ENCODE results near the gene RPL18A.
"Not testable (repeated sequence)": the region's sequence is repeated elsewhere in the genome, so short reads cannot be mapped to it uniquely, and the experiment has no call there.

The RPL18A gene

DNA sequence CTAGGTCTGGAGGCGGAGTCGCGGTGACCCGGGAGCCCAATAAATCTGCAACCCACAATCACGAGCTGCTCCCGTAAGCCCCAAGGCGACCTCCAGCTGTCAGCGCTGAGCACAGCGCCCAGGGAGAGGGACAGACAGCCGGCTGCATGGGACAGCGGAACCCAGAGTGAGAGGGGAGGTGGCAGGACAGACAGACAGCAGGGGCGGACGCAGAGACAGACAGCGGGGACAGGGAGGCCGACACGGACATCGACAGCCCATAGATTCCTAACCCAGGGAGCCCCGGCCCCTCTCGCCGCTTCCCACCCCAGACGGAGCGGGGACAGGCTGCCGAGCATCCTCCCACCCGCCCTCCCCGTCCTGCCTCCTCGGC is 12.2 kb downstream of the RPL18A start, which contains the start of gene SLC5A5:
Gene SLC5A5, plus strand, starts transcription at position 68 of the 373 bp plus-strand sequence. CDS start 375 bp downstream, outside the sequence.
- H3K27me3 ChIP-seq (replicated peaks; ENCODE audit: control insufficient read depth, insufficient read depth, low read length) = peaks cover 43% of the 10 kb centered on the region

DNA sequence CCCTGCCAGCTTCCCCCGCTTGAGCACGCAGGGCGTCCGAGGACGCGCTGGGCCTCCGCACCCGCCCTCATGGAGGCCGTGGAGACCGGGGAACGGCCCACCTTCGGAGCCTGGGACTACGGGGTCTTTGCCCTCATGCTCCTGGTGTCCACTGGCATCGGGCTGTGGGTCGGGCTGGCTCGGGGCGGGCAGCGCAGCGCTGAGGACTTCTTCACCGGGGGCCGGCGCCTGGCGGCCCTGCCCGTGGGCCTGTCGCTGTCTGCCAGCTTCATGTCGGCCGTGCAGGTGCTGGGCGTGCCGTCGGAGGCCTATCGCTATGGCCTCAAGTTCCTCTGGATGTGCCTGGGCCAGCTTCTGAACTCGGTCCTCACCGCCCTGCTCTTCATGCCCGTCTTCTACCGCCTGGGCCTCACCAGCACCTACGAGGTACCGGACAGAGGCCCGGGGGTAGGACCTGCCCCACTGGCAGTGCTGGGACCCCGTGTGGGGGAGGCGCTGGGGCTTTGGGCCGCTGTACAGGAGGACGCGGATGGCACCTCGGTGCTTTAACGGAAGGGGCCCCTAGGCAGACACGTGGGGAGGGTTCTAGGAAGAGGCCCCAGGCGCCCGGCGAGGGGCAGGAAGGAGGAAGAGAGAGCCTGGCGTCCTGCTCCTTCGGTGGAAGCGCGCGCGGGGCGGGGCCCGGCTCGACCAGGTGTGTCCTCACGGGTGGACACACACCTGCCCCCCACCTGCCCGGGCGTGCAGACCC is 12.7 kb downstream of the RPL18A start:
- Histone ChIP-seq H3K27me3 (replicated peaks; ENCODE audit: control insufficient read depth, insufficient read depth, low read length) (peaks cover 43% of the 10 kb centered on the region), H3K36me3 (ENCODE audit: control insufficient read depth, insufficient read depth, low read length, severe bottlenecking) (no peaks in the 10 kb centered on the region), H3K9me3 (ENCODE audit: control insufficient read depth, low read length) (no peaks in the 10 kb centered on the region), H3K9ac (ENCODE audit: low read length) (no peak overlapping the region), H3K4me3 (ENCODE audit: low read length) (no peak overlapping the region), H3K4me1 (ENCODE audit: control insufficient read depth, insufficient read depth, low read length) (peaks cover 3% of the 10 kb centered on the region)
- DNase-seq (ENCODE audit: low read depth) = no peak

More for the DNA sequence above, 12.2 kb downstream of the RPL18A start, which contains the start of gene SLC5A5:
- no peak within 1 kb of the TSS for H3K9ac ChIP-seq (ENCODE audit: low read length)
- no peak within 1 kb of the TSS for H3K4me3 ChIP-seq (ENCODE audit: low read length)
- no peaks in the 10 kb centered on the region for H3K9me3 ChIP-seq (ENCODE audit: control insufficient read depth, low read length)
- DNase-seq (ENCODE audit: low read depth) = no peak
- H3K36me3 ChIP-seq (ENCODE audit: control insufficient read depth, insufficient read depth, low read length, severe bottlenecking) = no peaks in the 10 kb centered on the region
- peaks cover 3% of the 10 kb centered on the region for H3K4me1 ChIP-seq (ENCODE audit: control insufficient read depth, insufficient read depth, low read length)

DNA sequence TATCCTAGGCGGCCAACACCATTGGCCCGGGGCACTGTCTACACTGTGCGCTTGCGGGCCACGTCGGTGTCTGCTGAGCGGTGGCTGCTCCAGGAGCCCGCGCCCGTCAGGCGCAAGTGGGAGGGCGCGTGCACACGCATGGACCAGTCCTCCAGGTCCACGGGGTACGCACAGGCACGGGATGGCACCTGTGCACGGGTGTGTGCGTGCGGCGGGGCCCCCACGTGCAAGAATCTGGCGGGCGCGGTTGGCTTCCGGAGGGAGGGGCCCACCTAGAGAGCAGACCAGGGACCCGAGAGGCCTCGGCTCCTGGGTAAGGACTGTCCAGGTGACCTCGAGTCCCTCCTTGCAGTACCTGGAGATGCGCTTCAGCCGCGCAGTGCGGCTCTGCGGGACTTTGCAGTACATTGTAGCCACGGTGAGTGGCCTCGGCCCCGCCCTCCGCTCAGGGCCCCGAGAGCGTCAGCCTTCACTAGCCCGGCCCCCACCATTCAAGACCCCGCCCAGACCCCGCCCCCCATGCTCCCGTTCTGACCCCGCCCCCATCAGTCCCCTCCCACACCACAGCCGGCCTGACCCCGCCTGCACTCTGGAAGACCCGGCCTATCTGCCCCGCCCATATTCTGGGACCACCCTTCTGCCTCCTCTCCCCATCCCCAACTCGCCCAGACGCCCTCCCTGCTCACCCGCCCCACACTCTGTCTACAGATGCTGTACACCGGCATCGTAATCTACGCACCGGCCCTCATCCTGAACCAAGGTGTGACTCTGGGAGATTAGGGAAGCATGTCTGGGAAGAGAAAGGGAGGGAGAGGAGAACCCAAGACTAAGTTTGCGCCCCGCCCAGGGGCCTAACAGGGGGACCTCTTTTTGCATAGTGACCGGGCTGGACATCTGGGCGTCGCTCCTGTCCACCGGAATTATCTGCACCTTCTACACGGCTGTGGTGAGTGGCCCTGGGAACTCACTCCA is 14.4 kb downstream of the RPL18A start:
- H3K9ac ChIP-seq (ENCODE audit: low read length) = no peak overlapping the region
- H3K4me1 ChIP-seq (ENCODE audit: control insufficient read depth, insufficient read depth, low read length) = peaks cover 3% of the 10 kb centered on the region
- H3K36me3 ChIP-seq (ENCODE audit: control insufficient read depth, insufficient read depth, low read length, severe bottlenecking) = no peaks in the 10 kb centered on the region
- peaks cover 41% of the 10 kb centered on the region for H3K27me3 ChIP-seq (replicated peaks; ENCODE audit: control insufficient read depth, insufficient read depth, low read length)
- no peak for DNase-seq (ENCODE audit: low read depth)
- no peaks in the 10 kb centered on the region for H3K9me3 ChIP-seq (ENCODE audit: control insufficient read depth, low read length)
- no peak overlapping the region for H3K4me3 ChIP-seq (ENCODE audit: low read length)

DNA sequence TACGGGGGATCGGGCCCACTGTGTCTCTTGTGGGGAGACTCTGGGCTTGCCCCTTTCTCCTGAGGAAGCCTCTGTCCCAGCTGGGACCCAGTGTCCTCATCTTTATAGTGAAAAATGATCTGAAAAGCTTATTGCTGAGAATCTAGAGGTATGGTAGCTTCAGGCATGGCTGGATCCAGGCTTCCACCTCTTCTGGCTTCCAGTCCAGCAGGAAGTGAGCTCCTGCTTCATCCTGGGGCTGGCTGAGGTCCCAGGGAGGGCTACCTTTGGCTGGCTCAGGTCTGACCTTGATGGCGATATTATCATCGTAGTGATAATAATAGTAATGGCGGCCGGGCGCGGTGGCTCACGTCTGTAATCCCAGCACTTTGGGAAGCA is 15.0 kb downstream of the RPL18A start:
- Histone ChIP-seq H3K9ac (ENCODE audit: low read length) (no peak overlapping the region), H3K27me3 (replicated peaks; ENCODE audit: control insufficient read depth, insufficient read depth, low read length) (peaks cover 43% of the 10 kb centered on the region), H3K9me3 (ENCODE audit: control insufficient read depth, low read length) (no peaks in the 10 kb centered on the region), H3K36me3 (ENCODE audit: control insufficient read depth, insufficient read depth, low read length, severe bottlenecking) (no peaks in the 10 kb centered on the region), H3K4me1 (ENCODE audit: control insufficient read depth, insufficient read depth, low read length) (peaks cover 3% of the 10 kb centered on the region), H3K4me3 (ENCODE audit: low read length) (no peak overlapping the region)
- no peak for DNase-seq (ENCODE audit: low read depth)

DNA sequence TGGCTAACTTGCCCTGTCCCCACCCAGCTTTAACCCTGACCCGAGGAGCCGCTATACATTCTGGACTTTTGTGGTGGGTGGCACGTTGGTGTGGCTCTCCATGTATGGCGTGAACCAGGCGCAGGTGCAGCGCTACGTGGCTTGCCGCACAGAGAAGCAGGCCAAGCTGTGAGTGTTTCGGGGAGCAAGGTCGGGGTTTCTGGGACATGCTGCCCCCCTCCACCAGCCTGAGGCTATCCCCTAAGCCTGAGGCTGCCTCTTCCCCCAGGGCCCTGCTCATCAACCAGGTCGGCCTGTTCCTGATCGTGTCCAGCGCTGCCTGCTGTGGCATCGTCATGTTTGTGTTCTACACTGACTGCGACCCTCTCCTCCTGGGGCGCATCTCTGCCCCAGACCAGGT is 18.0 kb downstream of the RPL18A start:
- no peaks in the 10 kb centered on the region for H3K4me1 ChIP-seq (ENCODE audit: control insufficient read depth, insufficient read depth, low read length)
- no peaks in the 10 kb centered on the region for H3K9me3 ChIP-seq (ENCODE audit: control insufficient read depth, low read length)
- no peak for DNase-seq (ENCODE audit: low read depth)
- no peak overlapping the region for H3K4me3 ChIP-seq (ENCODE audit: low read length)
- no peak overlapping the region for H3K9ac ChIP-seq (ENCODE audit: low read length)
- H3K36me3 ChIP-seq (ENCODE audit: control insufficient read depth, insufficient read depth, low read length, severe bottlenecking) = no peaks in the 10 kb centered on the region
- H3K27me3 ChIP-seq (replicated peaks; ENCODE audit: control insufficient read depth, insufficient read depth, low read length) = peaks cover 33% of the 10 kb centered on the region

DNA sequence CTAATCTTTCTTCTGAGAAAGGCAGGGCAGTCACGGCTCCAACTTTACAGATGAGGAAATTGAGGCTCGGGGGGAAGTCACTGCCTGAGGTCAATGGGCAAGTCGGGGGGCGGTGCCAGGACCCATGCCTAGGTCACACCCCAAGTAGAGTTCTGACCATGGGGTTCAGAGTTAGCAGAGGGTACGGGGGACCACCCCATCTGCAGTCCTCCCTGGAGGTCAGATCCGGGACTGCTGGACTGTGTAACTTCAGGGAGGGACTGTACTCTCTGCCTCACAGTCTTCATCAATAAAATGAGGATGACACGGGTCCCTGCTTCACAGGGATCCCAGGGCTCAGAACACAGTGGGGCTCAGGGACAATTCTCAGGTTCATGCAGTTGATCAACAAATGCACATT is 19.8 kb downstream of the RPL18A start:
- Histone ChIP-seq H3K36me3 (ENCODE audit: control insufficient read depth, insufficient read depth, low read length, severe bottlenecking) (no peaks in the 10 kb centered on the region), H3K27me3 (replicated peaks; ENCODE audit: control insufficient read depth, insufficient read depth, low read length) (peaks cover 23% of the 10 kb centered on the region), H3K9ac (ENCODE audit: low read length) (no peak overlapping the region), H3K4me3 (ENCODE audit: low read length) (no peak overlapping the region), H3K9me3 (ENCODE audit: control insufficient read depth, low read length) (no peaks in the 10 kb centered on the region), H3K4me1 (ENCODE audit: control insufficient read depth, insufficient read depth, low read length) (no peaks in the 10 kb centered on the region)
- no peak for DNase-seq (ENCODE audit: low read depth)

DNA sequence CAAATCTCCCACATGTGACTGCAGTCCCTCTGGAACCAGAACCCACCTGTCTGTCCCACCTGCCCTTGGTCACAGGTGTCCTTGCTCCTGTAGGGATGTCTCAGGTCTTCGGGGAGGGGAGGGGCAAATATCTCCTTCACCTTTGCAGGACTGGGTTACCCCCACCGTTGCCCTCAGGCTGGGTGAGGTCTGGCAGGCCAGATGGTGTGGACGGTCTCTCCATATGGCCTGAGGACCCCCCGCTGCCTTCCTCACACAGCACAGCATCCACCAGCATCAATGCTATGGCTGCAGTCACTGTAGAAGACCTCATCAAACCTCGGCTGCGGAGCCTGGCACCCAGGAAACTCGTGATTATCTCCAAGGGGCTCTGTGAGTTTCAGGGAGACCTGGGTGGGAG is 22.0 kb downstream of the RPL18A start:
- H3K9me3 ChIP-seq (ENCODE audit: control insufficient read depth, low read length) = no peaks in the 10 kb centered on the region
- peaks cover 18% of the 10 kb centered on the region for H3K27me3 ChIP-seq (replicated peaks; ENCODE audit: control insufficient read depth, insufficient read depth, low read length)
- no peak overlapping the region for H3K9ac ChIP-seq (ENCODE audit: low read length)
- no peak for DNase-seq (ENCODE audit: low read depth)
- no peaks in the 10 kb centered on the region for H3K36me3 ChIP-seq (ENCODE audit: control insufficient read depth, insufficient read depth, low read length, severe bottlenecking)
- H3K4me3 ChIP-seq (ENCODE audit: low read length) = no peak overlapping the region
- no peaks in the 10 kb centered on the region for H3K4me1 ChIP-seq (ENCODE audit: control insufficient read depth, insufficient read depth, low read length)

DNA sequence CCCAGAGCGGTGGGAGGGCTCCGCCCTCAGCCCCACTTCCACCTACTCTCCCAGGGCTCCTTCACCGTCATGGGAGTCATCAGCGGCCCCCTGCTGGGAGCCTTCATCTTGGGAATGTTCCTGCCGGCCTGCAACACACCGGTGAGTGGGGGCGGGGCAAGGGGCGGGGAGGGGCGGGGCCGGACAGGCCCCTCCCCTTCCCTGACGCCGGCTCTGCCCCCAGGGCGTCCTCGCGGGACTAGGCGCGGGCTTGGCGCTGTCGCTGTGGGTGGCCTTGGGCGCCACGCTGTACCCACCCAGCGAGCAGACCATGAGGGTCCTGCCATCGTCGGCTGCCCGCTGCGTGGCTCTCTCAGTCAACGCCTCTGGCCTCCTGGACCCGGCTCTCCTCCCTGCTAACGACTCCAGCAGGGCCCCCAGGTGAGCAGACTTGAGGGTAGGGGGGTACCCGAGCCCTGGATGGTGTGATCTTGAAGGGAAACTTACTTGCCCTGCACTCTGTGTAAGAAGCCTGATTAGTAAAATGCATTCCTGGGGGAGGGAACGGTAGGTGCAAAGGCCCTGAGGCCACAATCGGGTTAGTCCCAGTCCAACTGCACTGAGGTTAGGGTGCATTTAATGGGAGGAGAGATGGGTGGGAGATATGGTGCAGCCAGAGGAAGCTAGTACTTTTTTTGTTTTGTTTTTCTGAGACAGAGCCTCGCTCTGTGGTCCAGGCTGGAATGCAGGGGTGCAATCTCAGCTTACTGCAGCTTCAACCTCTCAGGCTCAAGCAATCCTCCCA is 24.1 kb downstream of the RPL18A start:
- no peak overlapping the region for H3K9ac ChIP-seq (ENCODE audit: low read length)
- DNase-seq (ENCODE audit: low read depth) = no peak
- H3K4me1 ChIP-seq (ENCODE audit: control insufficient read depth, insufficient read depth, low read length) = no peaks in the 10 kb centered on the region
- H3K27me3 ChIP-seq (replicated peaks; ENCODE audit: control insufficient read depth, insufficient read depth, low read length) = peaks cover 18% of the 10 kb centered on the region
- no peaks in the 10 kb centered on the region for H3K36me3 ChIP-seq (ENCODE audit: control insufficient read depth, insufficient read depth, low read length, severe bottlenecking)
- H3K4me3 ChIP-seq (ENCODE audit: low read length) = no peak overlapping the region
- H3K9me3 ChIP-seq (ENCODE audit: control insufficient read depth, low read length) = no peaks in the 10 kb centered on the region

DNA sequence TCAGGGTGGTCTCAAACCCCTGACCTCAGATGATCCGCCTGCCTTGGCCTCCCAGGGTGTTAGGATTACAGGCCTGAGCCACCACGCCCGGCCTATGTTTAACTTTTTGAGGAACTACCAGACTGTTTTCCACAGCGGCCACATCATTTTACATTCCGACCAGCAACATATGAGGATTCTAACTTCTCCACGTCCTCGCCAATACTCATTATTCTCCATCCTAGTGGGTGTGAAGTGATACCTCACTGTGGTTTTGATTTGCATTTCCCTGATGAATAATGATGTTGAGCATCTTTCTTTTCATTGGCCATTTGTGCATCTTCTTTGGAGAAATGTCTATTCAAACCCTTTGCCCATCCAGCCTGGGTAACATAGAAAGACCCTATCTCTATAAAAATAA is 26.8 kb downstream of the RPL18A start:
- no peaks in the 10 kb centered on the region for H3K36me3 ChIP-seq (ENCODE audit: control insufficient read depth, insufficient read depth, low read length, severe bottlenecking)
- no peaks in the 10 kb centered on the region for H3K9me3 ChIP-seq (ENCODE audit: control insufficient read depth, low read length)
- no peak overlapping the region for H3K9ac ChIP-seq (ENCODE audit: low read length)
- H3K4me1 ChIP-seq (ENCODE audit: control insufficient read depth, insufficient read depth, low read length) = no peaks in the 10 kb centered on the region
- no peak overlapping the region for H3K4me3 ChIP-seq (ENCODE audit: low read length)
- peaks cover 21% of the 10 kb centered on the region for H3K27me3 ChIP-seq (replicated peaks; ENCODE audit: control insufficient read depth, insufficient read depth, low read length)
- DNase-seq (ENCODE audit: low read depth) = no peak

DNA sequence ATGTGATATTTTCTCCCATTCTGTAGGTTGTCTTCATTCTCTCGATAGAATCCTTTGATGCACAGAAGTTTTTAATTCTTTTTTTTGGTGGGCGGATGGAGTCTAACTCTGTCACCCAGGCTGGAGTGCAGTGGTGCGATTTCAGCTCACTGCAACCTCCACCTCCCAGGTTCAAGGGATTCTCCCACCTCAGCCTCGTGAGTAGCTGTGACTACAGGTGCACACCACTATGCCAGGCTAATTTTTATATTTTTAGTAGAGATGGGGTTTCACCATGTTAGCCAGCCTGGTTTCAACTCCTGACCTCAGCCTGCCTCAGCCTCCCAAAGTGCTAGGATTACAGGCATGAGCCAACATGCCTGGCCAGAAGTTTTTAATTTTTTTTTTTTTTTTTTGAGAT is 27.5 kb downstream of the RPL18A start:
- H3K27me3 ChIP-seq (replicated peaks; ENCODE audit: control insufficient read depth, insufficient read depth, low read length) = peaks cover 20% of the 10 kb centered on the region
- H3K4me1 ChIP-seq (ENCODE audit: control insufficient read depth, insufficient read depth, low read length); H3K4me3 ChIP-seq (ENCODE audit: low read length); H3K9me3 ChIP-seq (ENCODE audit: control insufficient read depth, low read length); H3K9ac ChIP-seq (ENCODE audit: low read length); H3K36me3 ChIP-seq (ENCODE audit: control insufficient read depth, insufficient read depth, low read length, severe bottlenecking); DNase-seq (ENCODE audit: low read depth): not testable (repeated sequence)

DNA sequence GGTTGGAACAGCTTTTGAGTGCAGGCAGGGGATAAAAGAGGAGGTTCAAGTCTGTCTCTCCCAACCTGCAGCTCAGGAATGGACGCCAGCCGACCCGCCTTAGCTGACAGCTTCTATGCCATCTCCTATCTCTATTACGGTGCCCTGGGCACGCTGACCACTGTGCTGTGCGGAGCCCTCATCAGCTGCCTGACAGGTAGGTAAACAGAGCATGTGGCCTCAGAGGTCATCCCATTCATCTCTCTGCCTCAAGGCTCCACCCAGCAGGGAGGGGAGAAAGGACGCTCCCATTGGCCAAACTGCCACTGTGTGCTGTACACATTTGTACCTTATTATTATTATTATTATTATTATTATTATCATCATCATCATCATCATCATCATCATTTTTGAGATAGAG is 28.6 kb downstream of the RPL18A start:
- H3K4me1 ChIP-seq (ENCODE audit: control insufficient read depth, insufficient read depth, low read length) = no peaks in the 10 kb centered on the region
- no peak overlapping the region for H3K9ac ChIP-seq (ENCODE audit: low read length)
- H3K4me3 ChIP-seq (ENCODE audit: low read length) = no peak overlapping the region
- peaks cover 20% of the 10 kb centered on the region for H3K27me3 ChIP-seq (replicated peaks; ENCODE audit: control insufficient read depth, insufficient read depth, low read length)
- H3K36me3 ChIP-seq (ENCODE audit: control insufficient read depth, insufficient read depth, low read length, severe bottlenecking) = no peaks in the 10 kb centered on the region
- no peaks in the 10 kb centered on the region for H3K9me3 ChIP-seq (ENCODE audit: control insufficient read depth, low read length)
- no peak for DNase-seq (ENCODE audit: low read depth)

Data from adipocyte (in vitro differentiated cells).